ENCODE measurements around the gene NADK. TPM values are rescaled to one million over a fixed set of nuclear protein-coding genes. Genes with fewer than 3 reads are reported as not detected.
A peak's percentile ranks its signal among the peaks of the same experiment; 100 is the strongest.

Gene NADK
- total RNA-seq, 2 donors from 2014 or later, result 64.5 to 91.1 TPM

DNA sequence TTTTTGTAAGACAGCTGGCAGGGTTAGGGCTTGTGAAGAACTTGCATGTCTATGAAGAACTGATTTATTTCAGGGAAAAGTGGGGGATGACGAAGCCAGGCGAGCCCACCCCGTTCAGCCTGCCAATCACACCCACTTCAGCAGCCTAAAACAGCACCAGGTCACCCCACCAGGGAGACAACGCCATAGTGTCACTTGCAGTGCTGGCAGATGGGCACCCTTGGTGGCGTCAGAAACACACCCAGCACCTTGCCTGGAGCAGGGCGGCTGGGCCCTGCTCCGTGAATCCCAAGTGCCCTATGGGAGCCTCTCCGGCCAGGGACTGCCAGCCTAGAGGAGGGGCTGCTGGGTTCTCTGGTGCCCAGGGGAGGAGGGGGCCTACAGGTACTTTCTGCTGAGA lies 5.0 kb upstream of the NADK start:
- peaks cover 1 to 16% of the 10 kb centered on the region in 2 donors for H3K36me3 ChIP-seq
- no peaks in the 10 kb centered on the region for H3K9me3 ChIP-seq
- no peak overlapping the region for H3K4me3 ChIP-seq
- intact Hi-C loops (cut with DNase I), result no loop called here
- TF ChIP-seq POLR2AphosphoS5 (IDR thresholded peaks at IDR 0.05) (no peak), POLR2A (IDR thresholded peaks at IDR 0.05) (no peak)
- TF ChIP-seq, protein P1, sequence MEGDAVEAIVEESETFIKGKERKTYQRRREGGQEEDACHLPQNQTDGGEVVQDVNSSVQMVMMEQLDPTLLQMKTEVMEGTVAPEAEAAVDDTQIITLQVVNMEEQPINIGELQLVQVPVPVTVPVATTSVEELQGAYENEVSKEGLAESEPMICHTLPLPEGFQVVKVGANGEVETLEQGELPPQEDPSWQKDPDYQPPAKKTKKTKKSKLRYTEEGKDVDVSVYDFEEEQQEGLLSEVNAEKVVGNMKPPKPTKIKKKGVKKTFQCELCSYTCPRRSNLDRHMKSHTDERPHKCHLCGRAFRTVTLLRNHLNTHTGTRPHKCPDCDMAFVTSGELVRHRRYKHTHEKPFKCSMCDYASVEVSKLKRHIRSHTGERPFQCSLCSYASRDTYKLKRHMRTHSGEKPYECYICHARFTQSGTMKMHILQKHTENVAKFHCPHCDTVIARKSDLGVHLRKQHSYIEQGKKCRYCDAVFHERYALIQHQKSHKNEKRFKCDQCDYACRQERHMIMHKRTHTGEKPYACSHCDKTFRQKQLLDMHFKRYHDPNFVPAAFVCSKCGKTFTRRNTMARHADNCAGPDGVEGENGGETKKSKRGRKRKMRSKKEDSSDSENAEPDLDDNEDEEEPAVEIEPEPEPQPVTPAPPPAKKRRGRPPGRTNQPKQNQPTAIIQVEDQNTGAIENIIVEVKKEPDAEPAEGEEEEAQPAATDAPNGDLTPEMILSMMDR (IDR thresholded peaks at IDR 0.05), result no peak
- peaks cover 10% of the 10 kb centered on the region for H3K4me1 ChIP-seq (replicated peaks)
- H3K27ac ChIP-seq, result peak overlapping the region; percentile 82 to 85
- H3K27me3 ChIP-seq (replicated peaks; ENCODE audit: insufficient read depth), result no peaks in the 10 kb centered on the region
- no peak for DNase-seq (ENCODE audit: low spot score)
- 73% methylated on average over 8 of the region's 8 CpGs for WGBS

DNA sequence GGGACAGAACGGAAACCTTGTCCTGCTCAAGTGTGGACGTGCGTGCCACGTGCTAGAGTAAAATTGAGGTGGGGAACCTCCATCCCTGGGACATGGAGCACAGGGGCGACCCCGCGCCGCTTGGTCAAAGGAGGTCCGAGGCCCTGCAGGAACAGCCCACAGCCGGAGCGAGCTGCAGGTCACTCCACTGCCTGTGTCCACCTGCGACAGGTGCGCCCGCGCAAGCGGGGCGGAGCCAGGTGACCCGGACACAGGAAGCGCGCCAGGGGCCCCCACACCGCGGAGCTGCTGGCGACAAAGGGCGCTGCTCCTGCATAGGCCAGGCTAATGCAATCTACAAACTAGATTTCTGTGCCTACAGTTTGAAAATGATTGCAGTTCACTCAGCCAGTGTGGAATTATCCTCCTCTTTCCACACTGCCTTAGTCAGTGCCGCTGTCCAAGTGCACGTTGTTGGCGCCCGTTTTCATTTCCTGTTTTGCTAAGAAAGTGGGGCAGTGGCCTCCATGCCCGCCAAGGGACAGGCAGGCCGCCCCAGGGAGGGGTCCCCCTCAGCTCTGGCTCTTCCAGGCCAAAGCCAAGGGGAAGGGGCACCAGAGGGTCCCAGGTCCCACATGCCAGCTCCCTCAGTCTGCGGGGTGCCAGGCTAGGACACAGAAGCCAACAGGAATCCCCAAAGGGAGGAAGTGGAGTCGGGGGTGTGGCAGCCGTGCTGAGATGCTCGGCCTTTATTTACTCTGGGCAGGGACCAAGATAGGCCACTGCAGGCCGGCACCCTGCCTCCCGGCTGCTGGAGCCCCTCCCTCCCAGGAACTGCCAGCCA lies 4.3 kb upstream of the NADK start:
- DNase-seq (ENCODE audit: low spot score), result peak; percentile 83
- peaks cover 10% of the 10 kb centered on the region for H3K4me1 ChIP-seq (replicated peaks)
- intact Hi-C loops (cut with DNase I), result no loop called here
- H3K9me3 ChIP-seq, result no peaks in the 10 kb centered on the region
- WGBS, result 1% methylated on average over 26 of the region's 36 CpGs
- no peaks in the 10 kb centered on the region for H3K27me3 ChIP-seq (replicated peaks; ENCODE audit: insufficient read depth)
- H3K27ac ChIP-seq, result peak overlapping the region; percentile 82 to 85
- peak overlapping the region; percentile 6 to 22 for H3K4me3 ChIP-seq
- TF ChIP-seq, protein P1 (IDR thresholded peaks at IDR 0.05), result peak in 1 of 4 experiments; percentile 9
- peak; percentile 64 for TF ChIP-seq POLR2AphosphoS5 (IDR thresholded peaks at IDR 0.05)
- TF ChIP-seq POLR2A (IDR thresholded peaks at IDR 0.05), result peak; percentile 17
- peaks cover 0 to 12% of the 10 kb centered on the region in 2 donors for H3K36me3 ChIP-seq

DNA sequence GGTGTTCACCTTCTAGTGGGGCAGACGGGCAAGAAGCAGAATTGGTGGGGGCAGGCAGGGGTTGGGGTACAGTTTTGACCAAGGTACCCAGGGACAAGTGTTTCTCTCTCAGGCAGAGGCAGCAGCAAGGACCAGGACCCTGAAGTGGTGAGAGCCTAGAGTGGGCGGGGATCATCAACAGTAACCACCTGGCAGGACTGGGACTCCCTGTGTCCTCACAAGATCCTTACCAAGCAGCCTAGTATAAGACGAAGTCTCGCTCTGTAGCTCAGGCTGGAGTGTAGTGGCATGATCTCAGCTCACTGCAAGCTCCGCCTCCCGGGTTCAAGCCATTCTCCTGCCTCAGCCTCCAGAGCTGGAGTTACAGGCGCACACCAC lies 3.2 kb upstream of the NADK start:
- TF ChIP-seq POLR2A (IDR thresholded peaks at IDR 0.05), result no peak
- TF ChIP-seq, protein P1 (IDR thresholded peaks at IDR 0.05), result no peak
- TF ChIP-seq POLR2AphosphoS5 (IDR thresholded peaks at IDR 0.05), result no peak
- DNase-seq (ENCODE audit: low spot score), result no peak
- peak overlapping the region in 1 of 2 donors; percentile 85 for H3K27ac ChIP-seq
- 81% methylated on average over 7 of the region's 7 CpGs for WGBS
- no peaks in the 10 kb centered on the region for H3K9me3 ChIP-seq
- H3K27me3 ChIP-seq (replicated peaks; ENCODE audit: insufficient read depth), result no peaks in the 10 kb centered on the region
- no peak overlapping the region for H3K4me3 ChIP-seq
- peaks cover 10% of the 10 kb centered on the region for H3K4me1 ChIP-seq (replicated peaks)
- intact Hi-C loops (cut with DNase I), result no loop called here
- peaks cover 0 to under 1% of the 10 kb centered on the region in 2 donors for H3K36me3 ChIP-seq

GRCh38 chr1:1780598-1781525 lies 2.6 kb upstream of the NADK start:
- H3K9me3 ChIP-seq, result no peaks in the 10 kb centered on the region
- no peaks in the 10 kb centered on the region for H3K36me3 ChIP-seq
- H3K27ac ChIP-seq, result peak overlapping the region; percentile 10 to 43
- H3K4me1 ChIP-seq (replicated peaks), result peaks cover 14% of the 10 kb centered on the region
- DNase-seq (ENCODE audit: low spot score), result no peak
- intact Hi-C loops (cut with DNase I), result no loop called here
- H3K4me3 ChIP-seq, result no peak overlapping the region
- WGBS, result 78% methylated on average over 7 of the region's 7 CpGs
- H3K27me3 ChIP-seq (replicated peaks; ENCODE audit: insufficient read depth), result no peaks in the 10 kb centered on the region
- TF ChIP-seq POLR2A (IDR thresholded peaks at IDR 0.05) (no peak), POLR2AphosphoS5 (IDR thresholded peaks at IDR 0.05) (no peak)
- TF ChIP-seq, protein P1 (IDR thresholded peaks at IDR 0.05), result no peak

Data from prostate gland (tissue), 2 donors.